LNCAP (cell line): ENCODE data around the gene PCDH17.

ENCODE experiments used
- CTCF ChIP-seq: fragments of 450-650 bp; IDR thresholded peaks from 2 replicates; pipeline ENCODE4 v1.5.1; 2017; ENCODE audit warnings: mild to moderate bottlenecking

Gene PCDH17

GRCh38 chr13:57724486-57725272 is 93.1 kb downstream of the PCDH17 start:
- no peak for TF ChIP-seq CTCF

GRCh38 chr13:57725480-57725879 is 93.9 kb downstream of the PCDH17 start:
- TF ChIP-seq CTCF = no peak

GRCh38 chr13:57726981-57727380 is 95.4 kb downstream of the PCDH17 start:
- TF ChIP-seq CTCF = no peak

- no peak for TF ChIP-seq CTCF
Measured at GRCh38 chr13:57734306-57734705, 102.8 kb downstream of the PCDH17 start.

- TF ChIP-seq CTCF = no peak
Measured at GRCh38 chr13:57739089-57739488, 107.5 kb downstream of the PCDH17 start.

- TF ChIP-seq CTCF = no peak
Measured at GRCh38 chr13:57739543-57740190, 108.1 kb downstream of the PCDH17 start.

GRCh38 chr13:57740719-57741118 is 109.2 kb downstream of the PCDH17 start:
- TF ChIP-seq CTCF = no peak
